Parathyroid adenoma (tissue), 2 donors: Measurements from ENCODE around the gene CDON.

Experiments
- H2AFZ ChIP-seq: fragments of 300-600 bp; sonication (generic); one replicate; pipeline ENCODE4 v1.7.0; 2017; ENCODE audit warnings: antibody characterized with exemption, mild to moderate bottlenecking
- H3K27ac ChIP-seq: fragments of 300-600 bp; sonication (generic); one replicate; pipeline ENCODE4 v1.7.0; 2017
- H3K27me3 ChIP-seq: fragments of 300-600 bp; sonication (generic); one replicate; pipeline ENCODE4 v1.7.0; 2017; ENCODE audit warnings: low read length; ENCODE audit not compliant: control insufficient read depth, insufficient read depth
- H3K36me3 ChIP-seq: fragments of 300-600 bp; sonication (generic); one replicate; pipeline ENCODE4 v1.7.0; 2017; ENCODE audit warnings: low read length; ENCODE audit not compliant: control insufficient read depth, insufficient read depth
- H3K4me1 ChIP-seq: fragments of 300-600 bp; sonication (generic); one replicate; pipeline ENCODE4 v1.7.0; 2017; ENCODE audit warnings: control low read depth
- H3K4me2 ChIP-seq: fragments of 300-600 bp; sonication (generic); one replicate; pipeline ENCODE4 v1.7.0; 2017; ENCODE audit warnings: low read length
- H3K4me3 ChIP-seq: fragments of 300-600 bp; sonication (generic); one replicate; pipeline ENCODE4 v1.7.0; 2017; ENCODE audit warnings: low read depth, low read length
- H3K79me2 ChIP-seq: fragments of 300-600 bp; sonication (generic); one replicate; pipeline ENCODE4 v1.7.0; 2017; ENCODE audit warnings: control low read depth
- H3K9ac ChIP-seq: fragments of 300-600 bp; sonication (generic); one replicate; pipeline ENCODE4 v1.7.0; 2017; ENCODE audit warnings: mild to moderate bottlenecking
- H3K9me3 ChIP-seq: fragments of 300-600 bp; sonication (generic); one replicate; pipeline ENCODE4 v1.7.0; 2017; ENCODE audit warnings: low read length; ENCODE audit not compliant: control insufficient read depth
- TF ChIP-seq, protein P1 (sequence below): fragments of 300-600 bp; sonication (generic); IDR thresholded peaks from one replicate; pipeline ENCODE4 v1.7.0; 2017; ENCODE audit warnings: antibody characterized with exemption, mild to moderate bottlenecking
- donor health status: primary hyperparathyroidism.

The CDON gene

DNA sequence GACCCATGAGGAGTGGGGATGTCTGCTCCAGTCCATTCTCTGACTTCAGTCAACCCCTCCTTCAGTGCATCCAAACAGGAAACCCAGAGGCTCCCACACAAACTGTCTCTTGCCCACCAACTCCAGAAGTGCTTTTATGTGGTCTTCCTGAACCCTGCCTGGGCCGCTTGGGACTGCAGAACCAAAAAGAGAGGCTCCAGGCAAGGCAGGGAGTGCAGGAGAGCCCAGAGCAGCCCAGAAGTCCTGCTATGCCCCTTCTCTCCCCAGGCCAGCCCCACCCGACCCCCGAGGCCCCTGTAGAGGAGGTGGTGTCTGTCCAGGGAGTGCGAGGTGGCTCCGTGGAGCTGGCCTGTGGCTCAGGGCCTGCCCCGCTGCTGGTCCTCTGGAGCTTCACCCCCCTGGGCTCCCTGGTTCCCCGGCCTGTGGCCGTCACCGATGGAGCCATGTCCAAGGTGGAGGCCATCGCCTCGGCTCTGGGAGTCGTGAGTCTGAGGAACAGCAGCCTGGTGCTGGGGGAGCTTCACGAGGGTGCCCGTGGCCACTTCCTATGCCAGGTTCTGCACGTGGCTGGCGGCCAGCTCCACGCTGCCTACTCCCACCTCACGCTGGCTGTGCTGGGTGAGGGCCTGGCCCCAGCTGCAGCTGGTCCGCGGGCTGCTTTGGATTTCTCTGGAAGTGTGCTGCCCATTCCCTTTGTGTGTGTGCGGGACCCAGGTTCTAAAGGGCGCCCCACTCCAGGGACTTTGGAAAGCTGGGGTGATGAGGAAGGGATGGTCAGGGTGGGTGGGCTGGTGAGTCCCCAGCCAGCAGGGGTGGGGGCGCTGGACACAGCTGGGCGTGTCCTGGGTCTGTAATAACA is 115.0 kb downstream of the CDON start:
- no peak overlapping the region for H3K4me2 ChIP-seq
- H3K27me3 ChIP-seq, result no peaks in the 10 kb centered on the region
- H3K4me1 ChIP-seq, result peaks cover 1% of the 10 kb centered on the region
- H3K36me3 ChIP-seq, result no peaks in the 10 kb centered on the region
- no peak overlapping the region for H2AFZ ChIP-seq
- no peak overlapping the region for H3K9ac ChIP-seq
- TF ChIP-seq, protein P1, sequence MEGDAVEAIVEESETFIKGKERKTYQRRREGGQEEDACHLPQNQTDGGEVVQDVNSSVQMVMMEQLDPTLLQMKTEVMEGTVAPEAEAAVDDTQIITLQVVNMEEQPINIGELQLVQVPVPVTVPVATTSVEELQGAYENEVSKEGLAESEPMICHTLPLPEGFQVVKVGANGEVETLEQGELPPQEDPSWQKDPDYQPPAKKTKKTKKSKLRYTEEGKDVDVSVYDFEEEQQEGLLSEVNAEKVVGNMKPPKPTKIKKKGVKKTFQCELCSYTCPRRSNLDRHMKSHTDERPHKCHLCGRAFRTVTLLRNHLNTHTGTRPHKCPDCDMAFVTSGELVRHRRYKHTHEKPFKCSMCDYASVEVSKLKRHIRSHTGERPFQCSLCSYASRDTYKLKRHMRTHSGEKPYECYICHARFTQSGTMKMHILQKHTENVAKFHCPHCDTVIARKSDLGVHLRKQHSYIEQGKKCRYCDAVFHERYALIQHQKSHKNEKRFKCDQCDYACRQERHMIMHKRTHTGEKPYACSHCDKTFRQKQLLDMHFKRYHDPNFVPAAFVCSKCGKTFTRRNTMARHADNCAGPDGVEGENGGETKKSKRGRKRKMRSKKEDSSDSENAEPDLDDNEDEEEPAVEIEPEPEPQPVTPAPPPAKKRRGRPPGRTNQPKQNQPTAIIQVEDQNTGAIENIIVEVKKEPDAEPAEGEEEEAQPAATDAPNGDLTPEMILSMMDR, result no peak
- no peak overlapping the region for H3K27ac ChIP-seq
- H3K9me3 ChIP-seq, result no peaks in the 10 kb centered on the region
- H3K4me3 ChIP-seq, result no peak overlapping the region
- no peaks in the 10 kb centered on the region for H3K79me2 ChIP-seq

DNA sequence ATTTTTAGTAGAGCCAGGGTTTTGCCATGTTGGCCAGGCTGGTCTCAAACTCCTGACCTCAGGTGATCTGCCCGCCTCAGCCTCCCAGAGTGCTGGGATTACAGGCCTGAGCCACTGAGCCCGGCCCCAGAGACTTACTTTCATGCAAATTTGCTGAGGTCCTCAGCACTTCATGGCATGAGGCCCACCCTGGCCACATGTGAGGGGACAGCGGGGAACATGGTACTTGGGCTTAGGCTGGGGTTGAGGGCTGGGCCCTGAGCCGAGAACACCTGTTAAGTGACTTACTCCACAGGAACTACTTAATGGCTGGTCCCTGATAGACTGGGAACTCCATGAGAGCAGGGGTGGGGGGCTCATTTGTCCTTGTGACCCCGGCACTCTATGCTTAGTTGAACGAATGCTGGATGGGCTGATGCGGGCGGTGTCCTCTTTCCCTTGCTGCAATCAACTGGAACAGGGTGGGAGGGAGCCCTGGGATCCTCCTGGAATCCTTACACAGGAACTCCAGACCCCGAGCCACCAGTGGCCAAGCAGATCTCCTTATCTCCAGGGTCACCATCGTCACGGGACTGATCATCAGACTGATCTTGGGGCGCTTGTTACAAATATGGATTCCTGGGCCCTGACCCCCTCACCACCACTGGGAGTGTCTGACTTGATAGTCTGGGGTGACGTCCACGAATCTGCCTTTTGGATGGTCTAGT is 115.8 kb downstream of the CDON start:
- Histone ChIP-seq H3K79me2 (no peaks in the 10 kb centered on the region), H3K36me3 (no peaks in the 10 kb centered on the region), H3K27me3 (no peaks in the 10 kb centered on the region), H3K9ac (no peak overlapping the region), H3K4me3 (no peak overlapping the region), H3K4me1 (no peaks in the 10 kb centered on the region), H3K27ac (no peak overlapping the region), H3K9me3 (no peaks in the 10 kb centered on the region), H2AFZ (no peak overlapping the region), H3K4me2 (no peak overlapping the region)
- TF ChIP-seq, protein P1, result no peak

DNA sequence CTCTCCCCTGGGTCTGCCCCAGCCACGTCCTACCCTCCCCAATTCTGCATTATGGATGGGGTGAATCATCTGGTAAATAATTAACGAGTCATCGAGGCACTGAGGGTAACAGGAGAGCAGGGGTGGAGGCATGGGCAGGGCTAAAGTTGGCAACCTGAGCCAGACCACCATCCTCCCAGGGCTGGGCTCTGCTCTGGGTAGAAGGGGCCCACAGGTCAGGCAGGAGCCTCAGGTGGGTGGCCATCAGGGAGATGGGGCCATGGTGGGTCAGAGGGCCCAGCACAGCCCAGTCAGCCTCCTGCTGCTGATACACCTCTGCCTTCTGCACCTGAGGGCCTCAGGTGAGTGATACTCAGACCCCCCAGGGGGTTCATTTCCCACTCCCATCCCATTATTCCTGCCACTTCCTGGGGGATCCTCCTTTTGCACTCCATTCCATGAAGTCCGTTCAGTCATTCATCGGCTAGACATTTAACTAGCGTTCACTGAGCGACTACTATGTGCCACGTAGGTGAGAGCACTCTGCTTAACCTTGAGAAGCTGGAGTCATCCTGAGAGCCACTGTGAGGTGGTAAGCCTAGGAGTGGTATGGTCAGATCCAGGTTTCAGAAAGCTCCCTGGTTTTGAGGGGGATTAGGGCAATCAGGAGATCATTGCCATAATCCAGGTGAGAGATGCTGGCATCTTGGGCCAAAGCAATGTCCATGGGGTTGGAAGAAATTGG is 116.7 kb downstream of the CDON start, which contains the start of gene VSIG10L2:
VSIG10L2 (plus strand) TSS at position 248 of the 724 bp plus-strand sequence; CDS start at position 260, 12 bp downstream.
- no peak within 1 kb of the TSS for H3K27ac ChIP-seq
- H3K4me1 ChIP-seq, result no peaks in the 10 kb centered on the region
- H2AFZ ChIP-seq, result no peak within 1 kb of the TSS
- no peak within 1 kb of the TSS for H3K4me2 ChIP-seq
- no peaks in the 10 kb centered on the region for H3K36me3 ChIP-seq
- H3K27me3 ChIP-seq, result no peaks in the 10 kb centered on the region
- H3K9me3 ChIP-seq, result no peaks in the 10 kb centered on the region
- TF ChIP-seq, protein P1, result no peak
- no peak within 1 kb of the TSS for H3K4me3 ChIP-seq
- H3K79me2 ChIP-seq, result no peaks in the 10 kb centered on the region
- no peak within 1 kb of the TSS for H3K9ac ChIP-seq

DNA sequence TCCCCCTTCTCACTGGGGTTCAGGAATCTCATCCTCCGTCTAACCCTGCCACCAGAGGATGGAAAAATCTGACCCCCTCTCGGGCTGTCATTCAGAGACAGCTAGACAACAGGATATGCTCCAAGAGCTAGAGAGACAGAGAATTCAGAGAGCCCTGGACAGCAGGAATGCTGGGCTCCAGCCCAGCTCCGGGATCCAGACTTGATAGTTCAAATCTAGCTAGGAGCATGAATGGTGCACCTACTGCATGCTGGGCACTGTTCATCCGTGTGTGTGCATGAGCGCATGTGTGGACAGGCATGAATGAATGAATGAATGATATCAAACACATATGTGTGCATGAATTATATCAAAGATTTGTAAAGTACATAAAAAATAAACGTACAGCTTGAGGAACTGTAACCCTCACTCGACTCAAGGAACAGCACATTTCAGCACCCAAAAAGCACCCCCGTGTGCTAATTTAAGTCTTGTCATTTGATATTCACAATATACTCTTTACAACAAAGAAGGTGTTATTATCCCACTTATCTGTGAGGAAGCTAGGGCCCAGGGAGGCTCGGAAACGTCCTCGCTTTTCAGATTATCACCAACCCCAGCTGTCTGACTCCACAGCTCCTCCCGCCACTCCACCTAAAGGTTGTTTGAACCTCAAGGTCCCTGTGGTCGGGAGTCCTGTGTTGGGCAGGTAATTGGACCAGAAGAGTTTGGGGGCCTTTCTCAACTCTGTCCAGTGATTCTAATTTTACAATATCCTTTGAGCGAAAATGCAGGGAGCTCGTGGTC is 117.5 kb downstream of the CDON start:
- Histone ChIP-seq H3K79me2 (no peaks in the 10 kb centered on the region), H3K9ac (no peak overlapping the region), H3K36me3 (no peaks in the 10 kb centered on the region), H3K4me3 (no peak overlapping the region), H3K27ac (no peak overlapping the region), H3K4me2 (no peak overlapping the region), H3K27me3 (no peaks in the 10 kb centered on the region), H2AFZ (no peak overlapping the region), H3K9me3 (no peaks in the 10 kb centered on the region), H3K4me1 (no peaks in the 10 kb centered on the region)
- TF ChIP-seq, protein P1, result no peak
